Activated CD4-positive, alpha-beta T cell treated with anti-CD3 and anti-CD28 coated beads, Interleukin-10, Interleukin-2, amounts not matched to agents 100 ng/mL and 50 ng/mL, durations not matched to agents 16 hours and 8 hours (primary cell): ENCODE results near the gene GLS.
"Not testable (repeated sequence)": the region's sequence is repeated elsewhere in the genome, so short reads cannot be mapped to it uniquely, and the experiment has no call there.

Source experiments
- DNase-seq: peaks from one replicate; pipeline ENCODE4 v3.0.0-alpha.2; 2020

The GLS gene

GRCh38 chr2:190856985-190857384, 23.6 kb upstream of the GLS start:
- no peak for DNase-seq

GRCh38 chr2:190858817-190859216, 21.8 kb upstream of the GLS start:
- DNase-seq: no peak

GRCh38 chr2:190859347-190860297, 21.0 kb upstream of the GLS start:
- DNase-seq: no peak

GRCh38 chr2:190860985-190861680, 19.5 kb upstream of the GLS start:
- DNase-seq: no peak

GRCh38 chr2:190862128-190862527, 18.5 kb upstream of the GLS start:
- DNase-seq: peak; percentile 23

GRCh38 chr2:190862571-190862991, 18.0 kb upstream of the GLS start:
- peak; percentile 72 for DNase-seq

GRCh38 chr2:190863946-190864345, 16.7 kb upstream of the GLS start:
- no peak for DNase-seq

GRCh38 chr2:190864375-190864774, 16.2 kb upstream of the GLS start:
- DNase-seq: no peak

- no peak for DNase-seq
These were observed 13.4 kb upstream of the GLS start for GRCh38 chr2:190867212-190867611.

- no peak for DNase-seq
These were observed 12.8 kb upstream of the GLS start for GRCh38 chr2:190867832-190868231.

- DNase-seq: no peak
These were observed 10.9 kb upstream of the GLS start for GRCh38 chr2:190869721-190870120.

GRCh38 chr2:190873451-190873850, 7.2 kb upstream of the GLS start:
- not testable (repeated sequence) for DNase-seq

- DNase-seq: peak; percentile 49
These were observed 4.7 kb upstream of the GLS start for GRCh38 chr2:190875891-190876290.

GRCh38 chr2:190876631-190877030, 4.0 kb upstream of the GLS start:
- no peak for DNase-seq

- DNase-seq: no peak
These were observed 3.2 kb upstream of the GLS start for GRCh38 chr2:190877436-190877835.

- no peak for DNase-seq
These were observed 895 bp upstream of the GLS start for GRCh38 chr2:190879474-190880377.

GRCh38 chr2:190881084-190881597, 520 bp downstream of the GLS start:
- no peak for DNase-seq

GRCh38 chr2:190881598-190882410, 1.2 kb downstream of the GLS start:
- peak; percentile 86 for DNase-seq

GRCh38 chr2:190882411-190882766, 1.8 kb downstream of the GLS start:
- DNase-seq: peak; percentile 60

GRCh38 chr2:190882856-190883582, 2.4 kb downstream of the GLS start:
- DNase-seq: peak; percentile 45

- DNase-seq: not testable (repeated sequence)
These were observed 5.2 kb downstream of the GLS start for GRCh38 chr2:190885844-190886243.
